ENCODE results near the gene CHST7.

- TF ChIP-seq CTCF (IDR thresholded peaks at IDR 0.05) (no peak), POLR2A (IDR thresholded peaks at IDR 0.05) (no peak)
Observed at GRCh38 chrX:46587753-46588171, 14.2 kb downstream of the CHST7 start.

Measured in uterus (tissue), 2 donors.